Neural cell (in vitro differentiated cells): ENCODE measurements around the gene METTL3. TPM values are rescaled to one million over a fixed set of nuclear protein-coding genes. Genes with fewer than 3 reads are reported as not detected.

ENCODE experiments used
- H2AFZ ChIP-seq: fragments of 200-600, 300-800 bp; sonication (generic), shearing (Covaris generic); 2 replicates; pipeline ENCODE4 v1.6.0; 2014; ENCODE audit warnings: low read depth, mild to moderate bottlenecking, antibody characterized with exemption, low read length, moderate library complexity
- H3F3A ChIP-seq: fragments of 200-600 bp; shearing (Covaris generic); 2 replicates; pipeline ENCODE4 v1.6.1; 2016; ENCODE audit warnings: mild to moderate bottlenecking, moderate library complexity, mixed read lengths, antibody characterized with exemption, low read length; ENCODE audit not compliant: insufficient read depth, poor library complexity, severe bottlenecking
- H3K27ac ChIP-seq: fragments of 200-600, 300-800 bp; sonication (generic), shearing (Covaris generic); 2 replicates; pipeline ENCODE4 v1.5.1; 2014; ENCODE audit warnings: mild to moderate bottlenecking, low read length, moderate library complexity
- H3K27me3 ChIP-seq: fragments of 300-800, 200-600 bp; sonication (generic), shearing (Covaris generic); 2 replicates; pipeline ENCODE4 v1.6.0; 2014; ENCODE audit warnings: mild to moderate bottlenecking, low read depth, low read length, moderate library complexity; ENCODE audit not compliant: insufficient read depth
- H3K36me3 ChIP-seq: fragments of 300-800, 200-600 bp; sonication (generic), shearing (Covaris generic); 2 replicates; pipeline ENCODE4 v1.5.1; 2014; ENCODE audit warnings: mild to moderate bottlenecking, antibody characterized with exemption, low read length, moderate library complexity; ENCODE audit not compliant: insufficient read depth
- H3K4me2 ChIP-seq: fragments of 300-800, 200-600 bp; sonication (generic), shearing (Covaris generic); 2 replicates; pipeline ENCODE4 v1.6.0; 2014; ENCODE audit warnings: mild to moderate bottlenecking, low read length
- H3K4me3 ChIP-seq: fragments of 300-800, 200-600 bp; sonication (generic), shearing (Covaris generic); 2 replicates; pipeline ENCODE4 v1.5.1; 2014; ENCODE audit warnings: mild to moderate bottlenecking, low read length, moderate library complexity
- H3K79me2 ChIP-seq: fragments of 200-600 bp; shearing (Covaris generic); replicated peaks from 2 replicates; pipeline ENCODE4 v1.6.0; 2014; ENCODE audit warnings: mild to moderate bottlenecking, low read length, moderate library complexity; ENCODE audit not compliant: insufficient read depth
- H3K9ac ChIP-seq: fragments of 300-800, 200-600 bp; sonication (generic), shearing (Covaris generic); 2 replicates; pipeline ENCODE4 v1.6.1; 2016; ENCODE audit warnings: mild to moderate bottlenecking, low read length, mixed read lengths
- H3K9me2 ChIP-seq: fragments of 200-600 bp; shearing (Covaris generic); 2 replicates; pipeline ENCODE4 v1.6.1; 2016; ENCODE audit warnings: mild to moderate bottlenecking, low read length, mixed read lengths; ENCODE audit not compliant: insufficient read depth
- H3K9me3 ChIP-seq: fragments of 200-600, 300-800 bp; sonication (generic), shearing (Covaris generic); 2 replicates; pipeline ENCODE4 v1.6.1; 2016; ENCODE audit warnings: mild to moderate bottlenecking, mixed run types, low read length, moderate library complexity, mixed read lengths
- H4K20me1 ChIP-seq: fragments of 200-600 bp; shearing (Covaris generic); 2 replicates; pipeline ENCODE4 v1.6.1; 2016; ENCODE audit warnings: mild to moderate bottlenecking, mixed run types; ENCODE audit not compliant: insufficient read depth
- EP300 ChIP-seq: fragments of 450-650 bp; conservative IDR thresholded peaks from 2 replicates; pipeline ENCODE4 v1.6.1; 2014; ENCODE audit warnings: antibody characterized with exemption, mild to moderate bottlenecking, moderate library complexity; ENCODE audit not compliant: poor library complexity, severe bottlenecking
- EZH2 ChIP-seq: fragments of 200-600, 300-800 bp; shearing (Covaris generic), sonication (generic); IDR thresholded peaks from 2 replicates; pipeline ENCODE4 v1.6.1; 2014; ENCODE audit warnings: antibody characterized with exemption, low read length, borderline replicate concordance, mild to moderate bottlenecking; ENCODE audit not compliant: insufficient read depth, poor library complexity, severe bottlenecking
- MXI1 ChIP-seq: fragments of 450-650 bp; conservative IDR thresholded peaks from 2 replicates; pipeline ENCODE4 v1.6.1; 2014; ENCODE audit warnings: antibody characterized with exemption, mild to moderate bottlenecking; ENCODE audit not compliant: poor library complexity, severe bottlenecking
- POLR2AphosphoS5 ChIP-seq: IDR thresholded peaks from 2 replicates; pipeline ENCODE4 v1.6.1; 2012
- RAD21 ChIP-seq: fragments of 450-650 bp; conservative IDR thresholded peaks from 2 replicates; pipeline ENCODE4 v1.6.1; 2014; ENCODE audit warnings: antibody characterized with exemption, mild to moderate bottlenecking, moderate library complexity
- SMC3 ChIP-seq: fragments of 450-650 bp; conservative IDR thresholded peaks from 2 replicates; pipeline ENCODE4 v1.6.1; 2014; ENCODE audit warnings: antibody characterized with exemption, mild to moderate bottlenecking, moderate library complexity; ENCODE audit not compliant: poor library complexity
- TAF1 ChIP-seq: IDR thresholded peaks from 2 replicates; pipeline ENCODE4 v1.6.1; 2012; ENCODE audit warnings: low read depth
- polyA plus RNA-seq: library from polyadenylated mRNA; depleted of rRNA; stranded (reverse); fragments of >200 nt; gene quantifications from 2 replicates; pipeline ENCODE4 v1.2.3, GENCODE V29; 2014
- TF ChIP-seq, protein P1 (sequence below): fragments of 450-650 bp; IDR thresholded peaks from 2 replicates; pipeline ENCODE4 v1.5.1; 2014; ENCODE audit warnings: antibody characterized with exemption, mild to moderate bottlenecking, moderate library complexity; ENCODE audit not compliant: poor library complexity, severe bottlenecking
- TF ChIP-seq, protein P2 (sequence below): IDR thresholded peaks from 2 replicates; pipeline ENCODE4 v1.6.1; 2012; ENCODE audit warnings: borderline replicate concordance

The METTL3 gene
- polyA plus RNA-seq, 1 donor from 2014 or later = 262 TPM

- Histone ChIP-seq H3K4me3 (peak overlapping the region; percentile 88), H3K9me2 (no peaks in the 10 kb centered on the region), H3K9ac (peak overlapping the region; percentile 80), H3K27ac (peak overlapping the region; percentile 87), H3F3A (no peaks in the 10 kb centered on the region), H2AFZ (no peak overlapping the region), H4K20me1 (no peaks in the 10 kb centered on the region), H3K27me3 (no peaks in the 10 kb centered on the region), H3K36me3 (no peaks in the 10 kb centered on the region), H3K4me2 (peak overlapping the region; percentile 79), H3K79me2 (peaks cover 47% of the 10 kb centered on the region), H3K9me3 (no peaks in the 10 kb centered on the region)
- TF ChIP-seq MXI1 (no peak), SMC3 (no peak)
- TF ChIP-seq, protein P1, sequence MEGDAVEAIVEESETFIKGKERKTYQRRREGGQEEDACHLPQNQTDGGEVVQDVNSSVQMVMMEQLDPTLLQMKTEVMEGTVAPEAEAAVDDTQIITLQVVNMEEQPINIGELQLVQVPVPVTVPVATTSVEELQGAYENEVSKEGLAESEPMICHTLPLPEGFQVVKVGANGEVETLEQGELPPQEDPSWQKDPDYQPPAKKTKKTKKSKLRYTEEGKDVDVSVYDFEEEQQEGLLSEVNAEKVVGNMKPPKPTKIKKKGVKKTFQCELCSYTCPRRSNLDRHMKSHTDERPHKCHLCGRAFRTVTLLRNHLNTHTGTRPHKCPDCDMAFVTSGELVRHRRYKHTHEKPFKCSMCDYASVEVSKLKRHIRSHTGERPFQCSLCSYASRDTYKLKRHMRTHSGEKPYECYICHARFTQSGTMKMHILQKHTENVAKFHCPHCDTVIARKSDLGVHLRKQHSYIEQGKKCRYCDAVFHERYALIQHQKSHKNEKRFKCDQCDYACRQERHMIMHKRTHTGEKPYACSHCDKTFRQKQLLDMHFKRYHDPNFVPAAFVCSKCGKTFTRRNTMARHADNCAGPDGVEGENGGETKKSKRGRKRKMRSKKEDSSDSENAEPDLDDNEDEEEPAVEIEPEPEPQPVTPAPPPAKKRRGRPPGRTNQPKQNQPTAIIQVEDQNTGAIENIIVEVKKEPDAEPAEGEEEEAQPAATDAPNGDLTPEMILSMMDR = peak; percentile 44
These were observed 56.1 kb downstream of the METTL3 start for GRCh38 chr14:21454843-21455544.

- no peak overlapping the region for H3K4me3 ChIP-seq
- H3F3A ChIP-seq = no peaks in the 10 kb centered on the region
- H3K27me3 ChIP-seq = no peaks in the 10 kb centered on the region
- no peak overlapping the region for H3K27ac ChIP-seq
- H2AFZ ChIP-seq = no peak overlapping the region
- H3K9ac ChIP-seq = no peak overlapping the region
- no peak for TF ChIP-seq POLR2AphosphoS5
- no peak for TF ChIP-seq SMC3
- TF ChIP-seq, protein P2, sequence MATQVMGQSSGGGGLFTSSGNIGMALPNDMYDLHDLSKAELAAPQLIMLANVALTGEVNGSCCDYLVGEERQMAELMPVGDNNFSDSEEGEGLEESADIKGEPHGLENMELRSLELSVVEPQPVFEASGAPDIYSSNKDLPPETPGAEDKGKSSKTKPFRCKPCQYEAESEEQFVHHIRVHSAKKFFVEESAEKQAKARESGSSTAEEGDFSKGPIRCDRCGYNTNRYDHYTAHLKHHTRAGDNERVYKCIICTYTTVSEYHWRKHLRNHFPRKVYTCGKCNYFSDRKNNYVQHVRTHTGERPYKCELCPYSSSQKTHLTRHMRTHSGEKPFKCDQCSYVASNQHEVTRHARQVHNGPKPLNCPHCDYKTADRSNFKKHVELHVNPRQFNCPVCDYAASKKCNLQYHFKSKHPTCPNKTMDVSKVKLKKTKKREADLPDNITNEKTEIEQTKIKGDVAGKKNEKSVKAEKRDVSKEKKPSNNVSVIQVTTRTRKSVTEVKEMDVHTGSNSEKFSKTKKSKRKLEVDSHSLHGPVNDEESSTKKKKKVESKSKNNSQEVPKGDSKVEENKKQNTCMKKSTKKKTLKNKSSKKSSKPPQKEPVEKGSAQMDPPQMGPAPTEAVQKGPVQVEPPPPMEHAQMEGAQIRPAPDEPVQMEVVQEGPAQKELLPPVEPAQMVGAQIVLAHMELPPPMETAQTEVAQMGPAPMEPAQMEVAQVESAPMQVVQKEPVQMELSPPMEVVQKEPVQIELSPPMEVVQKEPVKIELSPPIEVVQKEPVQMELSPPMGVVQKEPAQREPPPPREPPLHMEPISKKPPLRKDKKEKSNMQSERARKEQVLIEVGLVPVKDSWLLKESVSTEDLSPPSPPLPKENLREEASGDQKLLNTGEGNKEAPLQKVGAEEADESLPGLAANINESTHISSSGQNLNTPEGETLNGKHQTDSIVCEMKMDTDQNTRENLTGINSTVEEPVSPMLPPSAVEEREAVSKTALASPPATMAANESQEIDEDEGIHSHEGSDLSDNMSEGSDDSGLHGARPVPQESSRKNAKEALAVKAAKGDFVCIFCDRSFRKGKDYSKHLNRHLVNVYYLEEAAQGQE = no peak
- TF ChIP-seq MXI1 = no peak
- TF ChIP-seq, protein P1 = no peak
- no peak for TF ChIP-seq EZH2
- TF ChIP-seq RAD21 = no peak
- TF ChIP-seq TAF1 = no peak
- no peak for TF ChIP-seq EP300
- no peaks in the 10 kb centered on the region for H4K20me1 ChIP-seq
- H3K9me3 ChIP-seq = no peaks in the 10 kb centered on the region
- H3K79me2 ChIP-seq = peaks cover 80% of the 10 kb centered on the region
- H3K9me2 ChIP-seq = no peaks in the 10 kb centered on the region
- no peaks in the 10 kb centered on the region for H3K36me3 ChIP-seq
- no peak overlapping the region for H3K4me2 ChIP-seq
These were observed 61.3 kb downstream of the METTL3 start for GRCh38 chr14:21449899-21450216.

Other genes with a start within 250 kb of the METTL3 start
- 1,176 and 1,189 TPM in 2 replicates for gene HNRNPC, start 241.9 kb downstream of the METTL3 start, polyA plus RNA-seq
- not detected in 2 replicates for gene RPGRIP1, start 231.3 kb downstream of the METTL3 start, polyA plus RNA-seq
- gene SUPT16H, start 127.3 kb downstream of the METTL3 start, polyA plus RNA-seq = 83.4 and 96.2 TPM in 2 replicates
- 44.1 and 52.3 TPM in 2 replicates for gene CHD8, start 55.2 kb downstream of the METTL3 start, polyA plus RNA-seq
- gene RAB2B, start 34.4 kb downstream of the METTL3 start, polyA plus RNA-seq = 47.6 and 47.9 TPM in 2 replicates
- 56.8 and 57.4 TPM in 2 replicates for gene TOX4, start 34.1 kb downstream of the METTL3 start, polyA plus RNA-seq
- 18.6 and 23.6 TPM in 2 replicates for gene SALL2, start 15.0 kb upstream of the METTL3 start, polyA plus RNA-seq
- not detected in 2 replicates for gene OR10G3, start 68.7 kb upstream of the METTL3 start, polyA plus RNA-seq
- not detected in 2 replicates for gene OR10G2, start 123.6 kb upstream of the METTL3 start, polyA plus RNA-seq
- gene OR4E2, start 142.5 kb upstream of the METTL3 start, polyA plus RNA-seq = not detected in 2 replicates
- not detected in 2 replicates for gene OR4E1, start 162.5 kb upstream of the METTL3 start, polyA plus RNA-seq